A549 (cell line): ENCODE measurements around the gene BCL2L15. TPM values are rescaled to one million over a fixed set of nuclear protein-coding genes. Genes with fewer than 3 reads are reported as not detected.
A peak's percentile ranks its signal among the peaks of the same experiment; 100 is the strongest.

Experiments
- ATAC-seq, 2 experiments: fragments of 200-7000 bp in 1 of 2; fragments of >200 bp in 1 of 2; cut with Nextera tagmentation in 1 of 2; cut with Tn5 transposase in 1 of 2; 3 replicates each; pipeline versions ENCODE4 v1.8.0 to v1.9.1; 2018 to 2020; ENCODE audit warnings: mild to moderate bottlenecking in 1 of 2, moderate library complexity in 1 of 2
- CTCF ChIA-PET: fragments of 300-600 bp; sonication (Branson Sonifier 250); formaldehyde crosslinking; extraction: SDS; loops from one replicate; lab custom pipeline; 2021; ENCODE audit warnings: antibody characterized with exemption, inconsistent platforms; lab: Yijun Ruan, JAX
- POLR2A ChIA-PET: fragments of 350-600 bp; formaldehyde crosslinking; extraction: SDS; loops from one replicate; lab custom pipeline; 2021; ENCODE audit warnings: antibody characterized with exemption, inconsistent platforms; lab: Yijun Ruan, JAX
- DNase-seq, 2 experiments: peaks; one replicate each; pipeline versions ENCODE4 v3.0.0 to v3.0.0-alpha.2; 2011 to 2016; ENCODE audit warnings: low read depth in 1 of 2, low spot score in 1 of 2
- FAIRE-seq: peaks from 2 replicates; lab custom pipeline; 2011; peaks lifted over from hg19 to GRCh38; lab: Jason Lieb, UNC
- H3K27ac ChIP-seq, 2 experiments: fragments of >200 bp; sonication (Bioruptor Twin); formaldehyde crosslinking; 3 replicates each; pipeline ENCODE4 v1.5.1; 2016 to 2017
- H3K4me1 ChIP-seq: fragments of >200 bp; sonication (Bioruptor Twin); formaldehyde crosslinking; 3 replicates; pipeline ENCODE4 v1.6.1; 2016
- H3K4me2 ChIP-seq: fragments of >200 bp; sonication (Bioruptor Twin); formaldehyde crosslinking; 3 replicates; pipeline ENCODE4 v1.6.1; 2016
- H3K4me3 ChIP-seq: fragments of >200 bp; sonication (Bioruptor Twin); formaldehyde crosslinking; 3 replicates; pipeline ENCODE4 v1.5.1; 2016
- H3K9me3 ChIP-seq: fragments of >200 bp; sonication (Bioruptor Twin); formaldehyde crosslinking; 3 replicates; pipeline ENCODE4 v1.6.1; 2016
- ATOH8 ChIP-seq: fragments of 250-450 bp; sonication (Bioruptor Pico); IDR thresholded peaks from 2 replicates; pipeline ENCODE4 v1.5.0; 2020; ENCODE audit warnings: low read depth, mild to moderate bottlenecking, moderate library complexity
- BCL3 ChIP-seq: fragments of >200 bp; sonication (Bioruptor Twin); formaldehyde crosslinking; IDR thresholded peaks from 3 replicates; pipeline ENCODE4 v1.6.1; 2016
- KDM5A ChIP-seq: fragments of 200-600 bp; sonication (generic); IDR thresholded peaks from 2 replicates; pipeline ENCODE4 v1.6.1; 2016; ENCODE audit warnings: antibody characterized with exemption, mild to moderate bottlenecking
- MAFK ChIP-seq: fragments of 450-650 bp; IDR thresholded peaks from 2 replicates; pipeline ENCODE4 v1.6.1; 2014; ENCODE audit not compliant: partially characterized antibody
- MAX ChIP-seq: IDR thresholded peaks from 2 replicates; pipeline ENCODE4 v1.6.1; 2012
- MAZ ChIP-seq: fragments of 150-350 bp; IDR thresholded peaks from 2 replicates; pipeline ENCODE4 v1.6.1; 2014; ENCODE audit warnings: antibody characterized with exemption, low read depth, low read length, borderline replicate concordance
- MYC ChIP-seq: IDR thresholded peaks from 2 replicates; pipeline ENCODE4 v1.6.1; 2012; ENCODE audit warnings: mild to moderate bottlenecking, inconsistent platforms, low read length, improper control_type of control experiment, borderline replicate concordance
- NPAS2 ChIP-seq: fragments of 250-450 bp; sonication (Bioruptor Pico); IDR thresholded peaks from 2 replicates; pipeline ENCODE4 v1.8.0; 2022; ENCODE audit warnings: mild to moderate bottlenecking, moderate library complexity, borderline replicate concordance
- NR3C1 ChIP-seq: fragments of >200 bp; sonication (Bioruptor Twin); formaldehyde crosslinking; IDR thresholded peaks from 3 replicates; pipeline ENCODE4 v1.6.1; 2017
- PBX3 ChIP-seq: IDR thresholded peaks from 2 replicates; pipeline ENCODE4 v1.6.1; 2012
- POLR2AphosphoS2 ChIP-seq: conservative IDR thresholded peaks from 2 replicates; pipeline ENCODE4 v1.6.1; 2012; ENCODE audit warnings: low read length, improper control_type of control experiment, inconsistent platforms
- RAD21 ChIP-seq, 2 experiments: fragments of >200 bp in 1 of 2; sonication (Bioruptor Twin) in 1 of 2; formaldehyde crosslinking in 1 of 2; IDR thresholded peaks in 1 of 2; conservative IDR thresholded peaks in 1 of 2; 2 replicates in 1 of 2; 3 replicates in 1 of 2; pipeline ENCODE4 v1.6.1; 2012 to 2018; ENCODE audit warnings: inconsistent platforms in 1 of 2
- RCOR1 ChIP-seq: fragments of 150-350 bp; IDR thresholded peaks from 2 replicates; pipeline ENCODE4 v1.6.1; 2014; ENCODE audit warnings: antibody characterized with exemption, low read length, low read depth
- TFCP2L1 ChIP-seq: fragments of 250-450 bp; sonication (Bioruptor Pico); IDR thresholded peaks from 2 replicates; pipeline ENCODE4 v1.5.0; 2021; ENCODE audit warnings: mild to moderate bottlenecking
- TP53 ChIP-seq: fragments of 250-450 bp; sonication (Bioruptor Pico); IDR thresholded peaks from 2 replicates; pipeline ENCODE4 v1.5.0; 2021; ENCODE audit warnings: mild to moderate bottlenecking, moderate library complexity
- USF2 ChIP-seq: fragments of 450-650 bp; IDR thresholded peaks from 2 replicates; pipeline ENCODE4 v1.6.1; 2014; ENCODE audit warnings: antibody characterized with exemption
- ZSCAN20 ChIP-seq: fragments of 250-450 bp; sonication (Bioruptor Pico); IDR thresholded peaks from 2 replicates; pipeline ENCODE4 v1.8.0; 2022; ENCODE audit warnings: mild to moderate bottlenecking, moderate library complexity
- WGBS: methylation state at CpG from one replicate; pipeline ENCODE4 v1.1.6; 2017; ENCODE audit errors: missing lambda C conversion rate; 5-methylcytosine and 5-hydroxymethylcytosine counted together
- polyA minus RNA-seq: library from RNA; depleted of rRNA, polyadenylated mRNA; stranded (reverse); fragments of >200 nt; gene quantifications from 2 replicates; pipeline ENCODE4 v1.2.3, GENCODE V29; 2011; rRNA and poly(A)+ RNA removed
- polyA plus RNA-seq, 4 experiments: library from polyadenylated mRNA; depleted of rRNA in 3 of 4; stranded (reverse); fragments of >200 nt; fragmentation: RNase III in 1 of 4; extraction: RNeasy Plus Mini Kit Qiagen cat#74134 plus additional on column Dnase treatment in 1 of 4; gene quantifications; 2 replicates in 3 of 4; 3 replicates in 1 of 4; pipeline ENCODE4 v1.2.3, GENCODE V29; 2011 to 2017

BCL2L15 gene
- 2.3 and 3.1 TPM in 2 replicates for polyA plus RNA-seq (2011; rRNA removed)
- polyA plus RNA-seq (2012; cell fraction: cytosol; rRNA removed), result 0.15 and 1.5 TPM in 2 replicates
- polyA plus RNA-seq (2012; cell fraction: nucleus; rRNA removed), result 0.23 and 9.0 TPM in 2 replicates
- polyA plus RNA-seq (2017; fragmentation: RNase III; extraction: RNeasy Plus Mini Kit Qiagen cat#74134 plus additional on column Dnase treatment), result 0.79 to 2.1 TPM (median 0.87 TPM) in 3 replicates
- polyA minus RNA-seq, result 1.0 and 2.4 TPM in 2 replicates

GRCh38 chr1:113887402-113888175, at the start of gene BCL2L15:
Gene BCL2L15, minus strand, starts transcription at chr1:113887581. Its CDS starts 206 bp downstream, at chr1:113887375.
- H3K4me3 ChIP-seq, result no peak within 1 kb of the TSS
- 29% methylated on average over 6 of the region's 6 CpGs for WGBS
- H3K27ac ChIP-seq, result peak within 1 kb of the TSS in 1 of 2 experiments; percentile 56; a peak in 2 of 6 replicates
- ATAC-seq (no peak), FAIRE-seq (no peak), DNase-seq (peak in 1 of 2 experiments; percentile 22)
- H3K9me3 ChIP-seq, result no peaks in the 10 kb centered on the region
- TF ChIP-seq POLR2AphosphoS2 (no peak), TFCP2L1 (CRISPR knock-in tag) (no peak), MAZ (no peak), NR3C1 (no peak), PBX3 (no peak), ZSCAN20 (CRISPR knock-in tag) (no peak), KDM5A (no peak), ATOH8 (CRISPR knock-in tag) (no peak), MAFK (no peak), NPAS2 (CRISPR knock-in tag) (no peak), TP53 (CRISPR knock-in tag) (no peak), MAX (no peak), RCOR1 (no peak), USF2 (no peak), BCL3 (no peak), RAD21 (conservative IDR thresholded peaks at IDR 0.05 in 1 of 2, IDR thresholded peaks at IDR 0.05 in 1 of 2) (no peak)
- ChIA-PET POLR2A (no interaction called here), CTCF (interaction anchor here (1.2 to 1.4 kb wide), 2 partner anchors 9 to 17 kb away, joined by 3 read pairs; partner anchors contain the start of gene AP4B1)
- peak within 1 kb of the TSS; percentile 71 for H3K4me2 ChIP-seq
- H3K4me1 ChIP-seq, result peaks cover 19% of the 10 kb centered on the region

- FAIRE-seq (no peak), DNase-seq (no peak), ATAC-seq (no peak)
- no peaks in the 10 kb centered on the region for H3K9me3 ChIP-seq
- no peak overlapping the region for H3K27ac ChIP-seq
- TF ChIP-seq MYC (no peak), TP53 (CRISPR knock-in tag) (no peak)
- ChIA-PET POLR2A (no interaction called here), CTCF (no interaction called here)
- H3K4me2 ChIP-seq, result no peak overlapping the region
- 41% methylated on average over 1 of the region's 1 CpG for WGBS
- no peaks in the 10 kb centered on the region for H3K4me1 ChIP-seq
- H3K4me3 ChIP-seq, result no peak overlapping the region
Measured at GRCh38 chr1:113937146-113937545, 49.8 kb upstream of the BCL2L15 start.
